A673 (cell line): ENCODE measurements around the gene PIP. TPM values are rescaled to one million over a fixed set of nuclear protein-coding genes. Genes with fewer than 3 reads are reported as not detected.

Experiments
- BruUV-seq: library from RNA; stranded (reverse); fragments of 400-500 nt; replicated peaks from 2 replicates; lab custom pipeline; 2021; lab: Mats Ljungman, UMichigan
- CTCF ChIA-PET: fragments of 300-600 bp; sonication (Branson Sonifier 250); formaldehyde crosslinking; loops from one replicate; lab custom pipeline; 2022; ENCODE audit warnings: antibody characterized with exemption; lab: Charles Lee
- POLR2A ChIA-PET: fragments of 300-600 bp; sonication (Branson Sonifier 250); formaldehyde crosslinking; loops from one replicate; lab custom pipeline; 2022; ENCODE audit warnings: antibody characterized with exemption; ENCODE audit not compliant: low non-redundant PET; lab: Charles Lee
- DNase-seq: peaks from one replicate; pipeline ENCODE4 v3.0.0-alpha.2; 2015; ENCODE audit warnings: low spot score
- H3K27ac ChIP-seq: fragments of 200-600 bp; sonication (generic); 2 replicates; pipeline ENCODE4 v1.5.1; 2016; ENCODE audit warnings: mixed run types, low read depth, mild to moderate bottlenecking, mixed read lengths, antibody characterized with exemption, low read length; ENCODE audit not compliant: poor library complexity, severe bottlenecking
- H3K27me3 ChIP-seq: fragments of 200-600 bp; sonication (generic); replicated peaks from 2 replicates; pipeline ENCODE4 v1.6.1; 2017; ENCODE audit warnings: mixed run types, low read depth, mild to moderate bottlenecking, mixed read lengths, antibody characterized with exemption, low read length; ENCODE audit not compliant: insufficient read depth, poor library complexity
- H3K36me3 ChIP-seq: fragments of 200-600 bp; sonication (generic); 2 replicates; pipeline ENCODE4 v1.6.1; 2016; ENCODE audit warnings: mixed run types, mild to moderate bottlenecking, mixed read lengths, antibody characterized with exemption, low read length; ENCODE audit not compliant: insufficient read depth, poor library complexity, severe bottlenecking
- H3K4me1 ChIP-seq: fragments of 200-600 bp; sonication (generic); 2 replicates; pipeline ENCODE4 v1.6.1; 2017; ENCODE audit warnings: mixed run types, mild to moderate bottlenecking, mixed read lengths, antibody characterized with exemption, low read length; ENCODE audit not compliant: insufficient read depth, poor library complexity, severe bottlenecking
- H3K4me3 ChIP-seq: fragments of 200-600 bp; sonication (generic); 2 replicates; pipeline ENCODE4 v1.5.1; 2016; ENCODE audit warnings: low read depth, mixed run types, mild to moderate bottlenecking, mixed read lengths, low read length; ENCODE audit not compliant: poor library complexity, severe bottlenecking
- H3K9me3 ChIP-seq: fragments of 200-600 bp; sonication (generic); 2 replicates; pipeline ENCODE4 v1.6.1; 2016; ENCODE audit warnings: mixed run types, low read depth, mild to moderate bottlenecking, mixed read lengths, antibody characterized with exemption, low read length; ENCODE audit not compliant: poor library complexity, severe bottlenecking
- EZH2 ChIP-seq: fragments of 200-600 bp; sonication (generic); IDR thresholded peaks from 2 replicates; pipeline ENCODE4 v1.6.1; 2017; ENCODE audit warnings: borderline replicate concordance, low read depth, mild to moderate bottlenecking, mixed read lengths, antibody characterized with exemption, low read length; ENCODE audit not compliant: poor library complexity, severe bottlenecking
- intact Hi-C: fragments of 100-400 bp; cut with micrococcal nuclease; formaldehyde crosslinking; loops from one replicate; pipeline ENCODE4 v1.10.0; 2022; ENCODE audit not compliant: unreplicated experiment
- total RNA-seq: library from RNA; stranded (reverse); gene quantifications from 2 replicates; pipeline ENCODE4 v1.2.3, GENCODE V29; 2021
- TF ChIP-seq, protein P1 (sequence below): fragments of 300-800, 200-600 bp; sonication (generic); conservative IDR thresholded peaks from 2 replicates; pipeline ENCODE4 v1.5.1; 2017; ENCODE audit warnings: low read depth, mild to moderate bottlenecking, antibody characterized with exemption, low read length, moderate library complexity, mixed read lengths

The PIP gene
- total RNA-seq, 1 experiment from 2014 or later = not detected

GRCh38 chr7:143171697-143172096 lies 39.8 kb downstream of the PIP start:
- Histone ChIP-seq H3K4me3 (no peak overlapping the region), H3K9me3 (no peaks in the 10 kb centered on the region), H3K4me1 (no peaks in the 10 kb centered on the region), H3K27ac (no peak overlapping the region), H3K27me3 (peaks cover 8% of the 10 kb centered on the region), H3K36me3 (no peaks in the 10 kb centered on the region)
- intact Hi-C loops = no loop called here
- ChIA-PET CTCF (no interaction called here), POLR2A (no interaction called here)
- no TSS peak for BruUV-seq
- no peak for DNase-seq
- TF ChIP-seq, protein P1, sequence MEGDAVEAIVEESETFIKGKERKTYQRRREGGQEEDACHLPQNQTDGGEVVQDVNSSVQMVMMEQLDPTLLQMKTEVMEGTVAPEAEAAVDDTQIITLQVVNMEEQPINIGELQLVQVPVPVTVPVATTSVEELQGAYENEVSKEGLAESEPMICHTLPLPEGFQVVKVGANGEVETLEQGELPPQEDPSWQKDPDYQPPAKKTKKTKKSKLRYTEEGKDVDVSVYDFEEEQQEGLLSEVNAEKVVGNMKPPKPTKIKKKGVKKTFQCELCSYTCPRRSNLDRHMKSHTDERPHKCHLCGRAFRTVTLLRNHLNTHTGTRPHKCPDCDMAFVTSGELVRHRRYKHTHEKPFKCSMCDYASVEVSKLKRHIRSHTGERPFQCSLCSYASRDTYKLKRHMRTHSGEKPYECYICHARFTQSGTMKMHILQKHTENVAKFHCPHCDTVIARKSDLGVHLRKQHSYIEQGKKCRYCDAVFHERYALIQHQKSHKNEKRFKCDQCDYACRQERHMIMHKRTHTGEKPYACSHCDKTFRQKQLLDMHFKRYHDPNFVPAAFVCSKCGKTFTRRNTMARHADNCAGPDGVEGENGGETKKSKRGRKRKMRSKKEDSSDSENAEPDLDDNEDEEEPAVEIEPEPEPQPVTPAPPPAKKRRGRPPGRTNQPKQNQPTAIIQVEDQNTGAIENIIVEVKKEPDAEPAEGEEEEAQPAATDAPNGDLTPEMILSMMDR = no peak
- TF ChIP-seq EZH2 = no peak

DNA sequence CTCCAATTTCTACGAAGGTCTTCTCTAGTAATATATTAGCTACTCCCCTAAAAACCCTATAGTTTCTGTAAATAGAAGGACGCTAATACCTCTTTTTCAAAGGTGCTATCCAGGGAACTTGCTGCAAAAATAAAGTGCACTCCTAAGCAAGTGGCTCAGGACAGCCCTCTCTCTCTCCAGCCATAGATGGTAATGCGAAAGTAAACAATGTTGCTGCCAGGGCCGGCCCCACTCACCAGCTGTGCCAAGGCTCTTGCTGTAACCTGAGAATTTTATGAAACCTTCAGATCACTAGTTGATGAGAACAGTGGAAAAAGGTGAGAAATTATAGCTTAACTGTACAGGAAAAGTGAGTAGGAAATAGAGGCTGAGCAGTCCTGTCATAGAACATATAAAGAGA lies 40.5 kb downstream of the PIP start:
- Histone ChIP-seq H3K4me1 (no peaks in the 10 kb centered on the region), H3K4me3 (no peak overlapping the region), H3K27me3 (peaks cover 8% of the 10 kb centered on the region), H3K9me3 (no peaks in the 10 kb centered on the region), H3K36me3 (no peaks in the 10 kb centered on the region), H3K27ac (no peak overlapping the region)
- no peak for DNase-seq
- ChIA-PET CTCF (no interaction called here), POLR2A (no interaction called here)
- intact Hi-C loops = no loop called here
- TF ChIP-seq EZH2 = no peak
- TF ChIP-seq, protein P1 = no peak
- BruUV-seq = no TSS peak

DNA sequence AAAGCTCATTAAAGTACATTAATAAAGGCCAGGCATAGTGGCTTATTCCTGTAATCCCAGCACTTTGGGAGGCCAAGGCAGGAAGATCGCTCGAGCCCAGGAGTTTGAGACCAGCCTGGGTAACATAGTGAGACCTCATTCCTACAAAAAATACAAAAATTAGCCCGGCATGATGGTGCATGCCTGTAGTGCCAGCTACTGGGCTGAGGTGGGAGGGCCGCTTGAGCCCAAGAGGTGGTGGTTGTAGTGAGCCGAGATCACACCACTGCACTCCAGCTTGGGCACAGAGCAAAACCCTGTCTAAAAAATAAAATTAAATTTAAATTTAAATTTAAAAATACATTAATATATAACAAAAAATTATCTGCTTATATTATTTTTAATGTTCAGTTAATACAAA lies 44.3 kb downstream of the PIP start:
- Histone ChIP-seq H3K4me3 (no peak overlapping the region), H3K36me3 (no peaks in the 10 kb centered on the region), H3K27me3 (peaks cover 4% of the 10 kb centered on the region), H3K4me1 (no peaks in the 10 kb centered on the region), H3K9me3 (no peaks in the 10 kb centered on the region), H3K27ac (no peak overlapping the region)
- CTCF ChIA-PET = interaction anchor here (0.7 kb wide), 1 partner anchor 168 kb away, joined by 5 read pairs; no protein-coding TSS in a partner anchor
- DNase-seq = no peak
- TF ChIP-seq, protein P1 = no peak
- no peak for TF ChIP-seq EZH2
- intact Hi-C loops = no loop called here
- no TSS peak for BruUV-seq
- POLR2A ChIA-PET = no interaction called here
